HG03025 (cell line): ENCODE measurements around the gene CDCA3.

ENCODE experiments used
- ATAC-seq: cut with Tn5 transposase; IDR thresholded peaks from one replicate; pipeline ENCODE4 v1.9.1; 2021; ENCODE audit warnings: mild to moderate bottlenecking, moderate library complexity; ENCODE audit not compliant: unreplicated experiment, low FRiP score

CDCA3 gene

GRCh38 chr12:6858799-6859198 is 7.7 kb upstream of the CDCA3 start:
- no peak for ATAC-seq

DNA sequence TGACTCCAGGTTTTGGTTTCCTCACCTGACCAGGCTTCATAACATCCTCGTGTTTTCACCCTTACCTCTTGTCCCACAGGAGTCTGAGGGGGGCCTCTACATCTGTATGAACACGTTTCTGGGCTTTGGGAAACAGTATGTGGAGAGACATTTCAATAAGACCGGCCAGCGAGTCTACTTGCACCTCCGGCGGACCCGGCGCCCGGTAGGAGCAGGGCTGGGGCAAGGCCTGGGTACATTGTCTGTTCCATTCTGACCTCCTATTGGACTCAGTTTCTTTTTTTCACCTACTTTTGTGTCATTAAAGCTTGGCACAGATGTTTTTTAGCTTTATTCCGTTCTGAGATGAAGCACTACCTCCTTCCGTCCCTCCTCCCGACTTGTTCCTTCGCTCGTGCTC is 4.2 kb upstream of the CDCA3 start:
- no peak for ATAC-seq

DNA sequence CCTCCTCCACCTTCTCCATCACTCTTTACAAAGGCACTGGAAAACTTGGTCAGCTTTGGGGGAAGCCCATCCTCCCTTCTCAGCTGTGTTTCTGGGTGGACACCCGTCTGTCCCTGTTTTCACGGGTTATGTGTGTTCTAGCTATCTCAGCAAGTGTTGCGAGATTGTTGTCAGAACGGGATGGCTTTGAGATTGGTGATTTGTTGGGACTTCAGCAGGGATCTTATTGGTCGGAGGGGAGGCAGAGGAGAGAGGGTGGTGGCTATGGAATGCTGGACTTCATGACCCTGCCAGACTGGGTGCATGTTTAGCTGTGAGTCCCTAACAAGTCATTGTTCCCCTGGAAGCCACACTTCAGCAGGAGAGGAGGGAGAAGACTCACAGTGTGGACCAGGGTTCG is 3.0 kb upstream of the CDCA3 start:
- no peak for ATAC-seq

DNA sequence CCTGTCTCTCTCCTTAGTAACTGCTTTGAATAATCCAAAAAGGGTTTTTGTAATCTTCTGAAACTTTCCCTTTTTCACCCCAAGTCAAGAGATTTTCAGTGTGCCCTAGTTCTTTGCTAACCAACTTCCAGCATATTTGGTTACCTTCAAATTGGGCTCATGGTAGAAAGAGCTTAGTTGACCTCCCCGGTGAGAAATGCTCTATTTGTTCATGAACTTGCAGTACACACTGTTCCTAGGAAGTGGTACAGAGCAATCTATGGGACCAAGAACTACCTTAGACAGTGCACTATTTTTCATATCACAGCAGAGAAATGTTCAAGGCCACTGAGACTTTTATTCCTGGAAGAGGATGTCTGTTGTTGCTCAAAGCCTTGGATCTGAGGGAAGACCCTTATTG is 2.5 kb upstream of the CDCA3 start:
- no peak for ATAC-seq

GRCh38 chr12:6852651-6853354 is 1.7 kb upstream of the CDCA3 start:
- ATAC-seq, result no peak

GRCh38 chr12:6851921-6852650 is 1.0 kb upstream of the CDCA3 start, which contains the start of gene USP5:
TSS of gene USP5 (plus strand) at chr12:6852150. CDS start at chr12:6852180, 30 bp downstream.
- peak; percentile 71 for ATAC-seq

GRCh38 chr12:6850796-6851152 is 312 bp downstream of the CDCA3 start:
- ATAC-seq, result no peak

GRCh38 chr12:6849976-6850560 is 1.0 kb downstream of the CDCA3 start:
- ATAC-seq, result no peak

- ATAC-seq, result no peak
Observed at GRCh38 chr12:6849427-6849826, 1.7 kb downstream of the CDCA3 start.

DNA sequence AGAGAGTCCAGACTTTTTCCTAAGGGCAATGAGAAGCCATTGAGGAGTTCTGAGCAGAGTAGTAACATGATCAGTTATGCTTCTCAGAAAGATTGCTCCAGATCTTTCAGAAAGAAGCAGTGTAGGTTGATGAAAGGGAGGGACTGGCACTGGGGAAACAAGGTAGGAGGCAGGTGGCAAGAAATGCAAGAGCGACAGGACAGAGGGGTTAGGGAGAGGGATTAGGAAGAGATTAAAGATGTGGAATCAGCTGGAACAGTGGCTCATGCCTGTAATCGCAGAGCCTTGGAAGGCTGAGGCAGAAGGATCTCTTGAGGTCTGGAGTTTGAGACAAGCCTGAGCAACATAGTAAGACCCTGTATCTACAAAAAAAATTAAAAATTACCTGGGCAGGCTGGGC is 3.4 kb downstream of the CDCA3 start:
- ATAC-seq, result no peak

DNA sequence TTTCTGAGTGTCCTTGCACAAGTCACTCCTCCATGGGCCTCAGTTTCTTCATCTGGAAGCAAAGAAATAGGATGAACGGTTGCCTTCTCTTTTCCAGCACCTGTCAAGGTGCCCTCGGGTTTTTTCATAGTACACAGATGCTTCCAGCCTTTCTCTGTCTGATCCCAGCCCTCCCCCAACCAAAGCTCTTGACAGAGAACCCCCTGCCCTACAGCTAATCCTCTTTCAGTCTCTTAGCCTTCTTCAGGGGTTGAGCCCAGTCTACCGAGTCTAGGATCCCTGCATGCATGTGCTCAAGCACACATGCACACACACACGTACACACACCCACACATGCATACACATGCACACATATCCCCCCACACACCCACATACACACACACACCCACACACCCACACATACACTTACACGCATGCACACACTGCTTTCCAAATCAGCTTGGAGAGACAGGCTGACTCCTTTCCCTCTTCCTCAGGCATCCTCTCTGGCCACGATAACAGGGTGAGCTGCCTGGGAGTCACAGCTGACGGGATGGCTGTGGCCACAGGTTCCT is 4.7 kb downstream of the CDCA3 start:
- no peak for ATAC-seq

- ATAC-seq, result no peak
Observed at GRCh38 chr12:6845395-6845794, 5.7 kb downstream of the CDCA3 start.

GRCh38 chr12:6843118-6843902 is 7.8 kb downstream of the CDCA3 start:
- no peak for ATAC-seq

DNA sequence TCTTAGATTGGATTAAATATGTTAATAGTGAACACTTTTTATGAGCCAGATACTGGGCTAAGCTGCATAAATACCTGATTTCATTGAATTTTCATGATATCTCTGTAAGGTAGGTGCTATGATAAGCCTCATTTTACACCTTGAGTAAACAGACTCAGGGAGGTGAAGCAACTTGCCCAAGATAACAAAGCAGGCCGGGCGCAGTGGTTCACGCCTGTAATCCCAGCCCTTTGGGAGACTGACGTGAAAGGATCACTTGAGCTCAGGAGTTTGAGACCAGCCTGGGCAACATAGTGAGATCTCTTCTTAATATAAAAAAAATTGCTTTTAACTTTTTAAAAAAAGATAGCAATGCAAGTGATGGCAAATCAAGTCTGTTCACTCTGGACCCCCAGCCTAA is 9.0 kb downstream of the CDCA3 start:
- no peak for ATAC-seq

DNA sequence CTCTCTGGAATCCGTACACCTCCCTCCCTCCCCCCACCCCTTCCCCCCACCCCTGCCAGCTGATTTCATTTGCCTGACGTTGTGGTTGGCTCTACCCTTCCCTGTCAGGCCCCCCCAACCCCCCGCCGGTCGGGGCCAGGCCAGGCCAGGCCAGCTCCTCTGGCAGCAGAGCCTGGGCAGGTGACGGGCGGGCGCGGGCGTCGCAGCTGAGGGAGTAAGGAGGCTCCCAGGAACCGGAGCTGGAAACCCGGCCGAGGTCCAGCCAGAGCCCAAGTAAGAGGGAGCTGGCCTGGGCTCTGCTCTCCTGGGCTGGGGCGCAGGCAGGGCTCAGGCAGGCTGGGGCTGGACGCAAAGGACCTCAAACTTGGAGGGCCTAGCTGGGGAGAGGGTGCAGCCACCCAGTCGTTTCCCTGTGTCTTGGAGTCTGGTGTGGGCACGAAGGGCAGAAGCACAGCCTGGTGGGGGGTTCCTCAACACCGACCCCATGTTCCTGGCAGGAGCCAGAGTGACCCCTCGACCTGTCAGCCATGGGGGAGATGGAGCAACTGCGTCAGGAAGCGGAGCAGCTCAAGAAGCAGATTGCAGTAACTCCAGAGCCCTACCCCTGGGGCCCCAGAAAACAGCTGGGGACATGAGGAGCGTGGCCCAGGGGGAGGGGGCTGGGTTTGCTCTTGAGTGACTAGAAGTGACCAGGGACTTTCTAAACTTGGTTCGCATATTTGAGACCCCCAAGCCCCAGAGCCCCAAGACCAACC is 10.1 kb downstream of the CDCA3 start, which contains the start of gene GNB3:
GNB3 (plus strand) TSS at position 165 of the 755 bp plus-strand sequence; CDS start at position 528, 363 bp downstream.
- ATAC-seq, result no peak

GRCh38 chr12:6840330-6840729 is 10.8 kb downstream of the CDCA3 start:
- ATAC-seq, result no peak

DNA sequence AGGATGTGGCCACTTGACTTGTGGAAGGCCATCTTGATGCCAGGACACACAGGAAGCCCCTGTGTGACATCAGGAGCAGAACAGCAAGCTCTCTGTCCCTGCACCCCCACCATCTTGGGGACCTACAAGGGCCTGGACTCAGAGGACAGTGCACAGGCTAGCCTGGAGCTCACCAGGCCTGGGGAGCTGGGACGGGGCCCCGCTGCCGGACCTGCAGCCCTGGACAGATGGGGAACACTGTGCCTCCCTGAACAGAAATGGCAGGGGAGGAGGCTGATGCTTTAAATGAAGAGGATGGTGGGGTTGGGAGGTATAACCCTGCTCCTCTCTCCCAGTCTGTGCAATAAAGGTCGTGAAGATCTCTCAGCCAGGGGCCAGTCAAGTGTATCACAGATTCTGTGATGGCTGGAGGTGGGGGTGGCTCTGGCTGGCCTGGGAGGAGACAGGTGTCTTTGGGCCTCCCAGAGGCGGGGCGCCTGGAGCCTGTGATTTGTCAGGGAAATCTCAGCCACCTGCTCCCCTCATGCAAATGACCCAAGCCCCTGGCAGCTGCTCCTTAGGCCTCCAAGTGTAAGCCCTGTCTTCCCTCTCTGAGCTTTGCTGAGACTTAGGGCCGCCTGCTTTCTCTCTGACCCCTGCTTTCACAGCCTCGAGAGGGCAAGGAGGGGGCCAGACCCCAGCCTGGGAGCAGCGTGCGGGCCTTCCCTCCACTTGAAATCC is 11.4 kb downstream of the CDCA3 start:
- no peak for ATAC-seq

GRCh38 chr12:6838854-6839253 is 12.2 kb downstream of the CDCA3 start:
- ATAC-seq, result no peak

GRCh38 chr12:6837370-6838060 is 13.6 kb downstream of the CDCA3 start:
- no peak for ATAC-seq
